Parietal lobe (tissue), 2 donors: ENCODE data around the gene DLL1. TPM values are rescaled to one million over a fixed set of nuclear protein-coding genes. Genes with fewer than 3 reads are reported as not detected.

Source experiments
- small RNA-seq: library from RNA; depleted of rRNA; stranded (forward); fragments of <200 nt; gene quantifications from one replicate; pipeline ENCODE3, GENCODE V24; 2014; ENCODE audit warnings: low replicate concordance
- total RNA-seq: library from RNA; depleted of rRNA; stranded (reverse); fragments of >200 nt; gene quantifications from one replicate; pipeline ENCODE4 v1.2.3, GENCODE V29; 2014

DLL1 gene, protein sequence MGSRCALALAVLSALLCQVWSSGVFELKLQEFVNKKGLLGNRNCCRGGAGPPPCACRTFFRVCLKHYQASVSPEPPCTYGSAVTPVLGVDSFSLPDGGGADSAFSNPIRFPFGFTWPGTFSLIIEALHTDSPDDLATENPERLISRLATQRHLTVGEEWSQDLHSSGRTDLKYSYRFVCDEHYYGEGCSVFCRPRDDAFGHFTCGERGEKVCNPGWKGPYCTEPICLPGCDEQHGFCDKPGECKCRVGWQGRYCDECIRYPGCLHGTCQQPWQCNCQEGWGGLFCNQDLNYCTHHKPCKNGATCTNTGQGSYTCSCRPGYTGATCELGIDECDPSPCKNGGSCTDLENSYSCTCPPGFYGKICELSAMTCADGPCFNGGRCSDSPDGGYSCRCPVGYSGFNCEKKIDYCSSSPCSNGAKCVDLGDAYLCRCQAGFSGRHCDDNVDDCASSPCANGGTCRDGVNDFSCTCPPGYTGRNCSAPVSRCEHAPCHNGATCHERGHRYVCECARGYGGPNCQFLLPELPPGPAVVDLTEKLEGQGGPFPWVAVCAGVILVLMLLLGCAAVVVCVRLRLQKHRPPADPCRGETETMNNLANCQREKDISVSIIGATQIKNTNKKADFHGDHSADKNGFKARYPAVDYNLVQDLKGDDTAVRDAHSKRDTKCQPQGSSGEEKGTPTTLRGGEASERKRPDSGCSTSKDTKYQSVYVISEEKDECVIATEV
- total RNA-seq: 18.2 TPM

DNA sequence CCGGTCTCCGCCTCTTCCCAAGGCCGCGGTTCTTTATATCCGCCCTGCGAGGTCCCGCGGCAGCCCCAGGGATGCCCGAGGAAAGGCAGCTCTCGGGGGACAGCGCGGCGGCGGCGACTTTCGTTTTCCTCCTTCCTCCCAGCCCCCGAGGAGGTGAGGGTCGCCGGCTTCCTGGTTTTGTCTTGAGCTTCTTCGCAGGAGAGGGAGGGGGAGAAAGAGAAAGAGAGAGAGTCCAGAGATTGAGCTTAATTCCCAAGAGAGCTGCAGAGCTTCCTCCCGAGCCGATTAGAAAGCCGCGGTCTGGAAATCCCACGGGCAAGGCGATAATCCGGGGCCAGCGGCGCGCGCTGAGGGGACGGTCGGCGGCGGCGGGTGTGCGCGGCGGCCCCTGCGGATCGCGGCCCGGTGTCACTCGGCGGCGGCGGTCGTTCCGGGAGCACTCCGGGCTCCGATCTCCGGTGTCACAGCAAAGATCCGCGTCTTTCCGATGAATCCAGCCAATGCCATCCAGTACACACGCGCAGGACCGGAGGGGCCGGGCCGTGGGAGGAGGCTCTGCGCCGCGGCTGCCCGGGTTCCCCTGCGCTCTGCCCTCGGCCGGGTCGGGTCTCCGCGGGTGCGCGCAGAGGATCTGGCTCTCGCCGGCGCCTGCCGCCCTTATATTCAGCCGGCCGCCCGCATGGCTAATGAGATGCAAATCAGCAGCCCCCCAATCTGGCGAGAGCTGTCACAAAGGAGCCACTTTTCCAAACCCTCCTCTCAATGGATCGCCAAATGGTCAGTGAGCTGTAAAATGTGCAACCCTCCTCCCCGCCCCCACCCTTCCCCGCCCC is at the start of gene DLL1:
DLL1 (minus strand) TSS at position 783 of the 833 bp plus-strand sequence. CDS start 939 bp downstream, outside the sequence.

GRCh38 chr6:170306324-170307079 is 15.6 kb upstream of the DLL1 start, which contains the start of gene FAM120B:
FAM120B (plus strand) TSS chr6:170306758; CDS start chr6:170317391, 10,633 bp downstream.

Small RNAs within 50 kb of the gene (small RNA-seq; reads per million reads assigned to genes)
- gene MIR4644: not detected

Other genes starting within 250 kb of the DLL1 start
- gene FAM120B, start 15.7 kb upstream of the DLL1 start, total RNA-seq: 52.0 TPM